ENCODE data around the gene LRRC7.

The LRRC7 gene

DNA sequence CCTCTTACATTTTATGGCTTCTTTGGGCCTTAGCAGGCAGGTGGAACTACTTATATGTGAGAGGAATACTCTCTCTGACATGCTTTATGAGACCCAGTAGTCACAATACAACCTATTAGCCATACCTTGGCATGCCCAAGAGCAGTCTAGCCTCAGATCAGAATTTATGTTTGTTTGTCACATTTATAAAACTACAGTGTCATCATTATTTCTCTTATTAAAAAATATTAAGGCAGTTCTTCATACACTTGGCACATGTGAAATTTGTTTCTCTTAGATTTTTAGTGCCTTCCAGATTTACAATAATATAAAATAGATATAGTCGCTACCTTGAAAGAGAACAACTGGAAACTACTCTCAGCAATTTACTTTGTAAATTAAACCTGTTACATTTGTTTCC, 519.2 kb downstream of the LRRC7 start:
- DNase-seq (ENCODE audit: extremely low read depth, low read depth) = no peak
- no peak for TF ChIP-seq CTCF (IDR thresholded peaks at IDR 0.05; ENCODE audit: low read depth, low read length)

- DNase-seq (ENCODE audit: extremely low read depth, low read depth) = no peak
- TF ChIP-seq CTCF (IDR thresholded peaks at IDR 0.05; ENCODE audit: low read depth, low read length) = no peak
Measured at GRCh38 chr1:70090141-70090540, 522.4 kb downstream of the LRRC7 start.

DNA sequence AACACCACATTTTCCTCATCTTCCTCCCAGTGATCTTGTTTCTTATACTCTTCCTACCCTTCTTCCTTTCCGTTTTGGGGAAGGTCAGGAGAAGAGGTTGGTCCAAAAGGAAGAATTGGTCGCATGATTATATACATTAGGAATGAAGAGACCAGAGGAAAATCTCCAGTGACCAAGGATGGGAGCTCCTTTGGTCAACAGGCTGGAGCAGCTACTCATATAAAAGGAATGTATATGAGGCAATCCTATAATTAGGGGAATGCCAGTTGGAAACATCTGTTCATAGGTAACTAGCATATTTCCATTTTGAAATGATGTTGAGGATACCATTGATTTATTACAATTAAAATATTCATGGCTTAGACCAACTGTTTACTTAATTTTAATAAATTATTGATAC, 523.2 kb downstream of the LRRC7 start:
- DNase-seq (ENCODE audit: extremely low read depth, low read depth) = no peak
- TF ChIP-seq CTCF (IDR thresholded peaks at IDR 0.05; ENCODE audit: low read depth, low read length) = no peak

DNA sequence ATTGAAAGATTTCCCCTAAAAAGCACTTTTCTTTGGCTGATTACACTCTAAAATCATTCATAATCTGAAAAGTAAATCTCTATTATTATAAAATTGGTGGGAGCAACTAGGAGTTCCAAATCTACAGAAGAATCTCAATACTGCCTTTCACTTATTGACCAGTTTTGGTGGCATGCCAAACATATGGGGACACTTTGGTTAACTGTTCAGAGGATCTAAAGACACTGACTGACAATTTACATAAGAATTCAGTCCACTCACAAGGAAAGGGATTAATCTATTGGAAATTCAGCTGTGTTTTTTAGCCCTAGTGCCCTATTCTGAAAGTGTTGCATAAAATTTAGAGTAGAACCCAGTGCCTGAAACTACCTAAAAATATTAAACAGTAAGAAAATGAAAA, 524.1 kb downstream of the LRRC7 start:
- DNase-seq (ENCODE audit: extremely low read depth, low read depth) = no peak
- no peak for TF ChIP-seq CTCF (IDR thresholded peaks at IDR 0.05; ENCODE audit: low read depth, low read length)

DNA sequence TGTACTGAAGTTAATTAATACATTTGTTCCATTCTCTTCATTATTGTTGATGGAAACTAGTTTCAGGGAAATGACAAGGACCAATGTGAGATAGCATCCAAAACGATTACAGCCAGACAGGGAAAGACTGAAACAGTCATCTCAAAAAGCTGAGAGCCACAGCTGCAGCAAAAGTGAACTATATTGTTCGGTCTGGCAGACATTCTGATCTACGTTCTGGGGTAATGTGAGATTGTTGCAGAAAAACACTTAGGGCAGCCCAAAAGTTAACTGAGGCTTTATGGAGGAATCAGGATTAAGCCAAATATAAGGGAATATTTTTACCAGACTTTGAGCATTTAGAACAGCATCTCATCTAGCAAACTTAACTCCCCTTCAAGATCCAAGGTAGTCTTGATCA, 524.8 kb downstream of the LRRC7 start:
- TF ChIP-seq CTCF (IDR thresholded peaks at IDR 0.05; ENCODE audit: low read depth, low read length) = no peak
- DNase-seq (ENCODE audit: extremely low read depth, low read depth) = no peak

- no peak for DNase-seq (ENCODE audit: extremely low read depth, low read depth)
- no peak for TF ChIP-seq CTCF (IDR thresholded peaks at IDR 0.05; ENCODE audit: low read depth, low read length)
Measured at GRCh38 chr1:70093250-70093975, 525.7 kb downstream of the LRRC7 start.

DNA sequence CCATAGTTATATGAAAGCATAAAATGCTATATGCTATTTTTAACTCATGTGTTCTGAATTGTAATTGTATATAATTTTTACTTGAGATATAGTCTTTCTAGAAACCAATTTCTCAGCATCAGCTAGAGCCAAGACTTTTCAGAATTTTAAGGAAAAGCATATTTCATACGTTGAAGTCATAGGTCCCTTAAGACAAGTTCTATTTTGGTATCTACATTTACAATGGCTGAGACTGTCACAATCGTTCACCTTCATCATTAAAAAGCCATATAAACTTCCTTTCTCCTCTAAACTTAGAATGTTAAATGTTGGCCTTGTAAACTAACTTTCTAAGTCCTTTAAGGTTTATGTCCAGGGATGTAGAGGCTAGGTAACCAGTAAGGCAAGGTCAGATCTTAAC, 533.5 kb downstream of the LRRC7 start:
- no peak for TF ChIP-seq CTCF (IDR thresholded peaks at IDR 0.05; ENCODE audit: low read depth, low read length)
- no peak for DNase-seq (ENCODE audit: extremely low read depth, low read depth)

All from AG09319 (cell line).